ENCODE results near the gene ETFA.

ETFA gene

GRCh38 chr15:76235186-76235826, 76.0 kb downstream of the ETFA start:
- H3K27me3 ChIP-seq (replicated peaks; ENCODE audit: control insufficient read depth, insufficient read depth, low read length), result no peaks in the 10 kb centered on the region
- no peak overlapping the region for H3K4me3 ChIP-seq (replicated peaks; ENCODE audit: low read depth, low read length)
- no peaks in the 10 kb centered on the region; the same call in 1 of the 2 replicates for H3K36me3 ChIP-seq (ENCODE audit: control insufficient read depth, insufficient read depth, low read length)
- DNase-seq (ENCODE audit: extremely low read depth, insufficient read length), result no peak
- peak; percentile 36 for TF ChIP-seq CTCF (IDR thresholded peaks at IDR 0.05; ENCODE audit: insufficient read depth, low read length, poor library complexity, severe bottlenecking)

- no peak for TF ChIP-seq CTCF (IDR thresholded peaks at IDR 0.05; ENCODE audit: insufficient read depth, low read length, poor library complexity, severe bottlenecking)
- no peak overlapping the region for H3K4me3 ChIP-seq (replicated peaks; ENCODE audit: low read depth, low read length)
- DNase-seq (ENCODE audit: extremely low read depth, insufficient read length), result no peak
- no peaks in the 10 kb centered on the region for H3K27me3 ChIP-seq (replicated peaks; ENCODE audit: control insufficient read depth, insufficient read depth, low read length)
- no peaks in the 10 kb centered on the region; the same call in 1 of the 2 replicates for H3K36me3 ChIP-seq (ENCODE audit: control insufficient read depth, insufficient read depth, low read length)
Observed at GRCh38 chr15:76234337-76234889, 76.9 kb downstream of the ETFA start.

- no peak for TF ChIP-seq CTCF (IDR thresholded peaks at IDR 0.05; ENCODE audit: insufficient read depth, low read length, poor library complexity, severe bottlenecking)
Observed at GRCh38 chr15:76233921-76234320, 77.3 kb downstream of the ETFA start.

GRCh38 chr15:76229266-76229665, 82.0 kb downstream of the ETFA start:
- Histone ChIP-seq H3K4me3 (replicated peaks; ENCODE audit: low read depth, low read length) (no peak overlapping the region), H3K27me3 (replicated peaks; ENCODE audit: control insufficient read depth, insufficient read depth, low read length) (no peaks in the 10 kb centered on the region), H3K36me3 (ENCODE audit: control insufficient read depth, insufficient read depth, low read length) (peaks cover 4% of the 10 kb centered on the region)
- no peak for DNase-seq (ENCODE audit: extremely low read depth, insufficient read length)
- TF ChIP-seq CTCF (IDR thresholded peaks at IDR 0.05; ENCODE audit: insufficient read depth, low read length, poor library complexity, severe bottlenecking), result no peak

More at GRCh38 chr15:76233921-76234320, 77.3 kb downstream of the ETFA start:
- Histone ChIP-seq H3K27me3 (replicated peaks; ENCODE audit: control insufficient read depth, insufficient read depth, low read length) (no peaks in the 10 kb centered on the region), H3K36me3 (ENCODE audit: control insufficient read depth, insufficient read depth, low read length) (peaks cover 2% of the 10 kb centered on the region), H3K4me3 (replicated peaks; ENCODE audit: low read depth, low read length) (no peak overlapping the region)
- DNase-seq (ENCODE audit: extremely low read depth, insufficient read length), result no peak

- peak; percentile 47 for DNase-seq (ENCODE audit: extremely low read depth, insufficient read length)
- no peaks in the 10 kb centered on the region for H3K27me3 ChIP-seq (replicated peaks; ENCODE audit: control insufficient read depth, insufficient read depth, low read length)
- H3K36me3 ChIP-seq (ENCODE audit: control insufficient read depth, insufficient read depth, low read length), result peaks cover 3% of the 10 kb centered on the region; the same call in 1 of the 2 replicates
- no peak overlapping the region for H3K4me3 ChIP-seq (replicated peaks; ENCODE audit: low read depth, low read length)
- no peak for TF ChIP-seq CTCF (IDR thresholded peaks at IDR 0.05; ENCODE audit: insufficient read depth, low read length, poor library complexity, severe bottlenecking)
Observed at GRCh38 chr15:76223521-76223920, 87.7 kb downstream of the ETFA start.
